Upper lobe of right lung (tissue), 1 donor: ENCODE results near the gene ERAP2. TPM values are rescaled to one million over a fixed set of nuclear protein-coding genes. Genes with fewer than 3 reads are reported as not detected.
A peak's percentile ranks its signal among the peaks of the same experiment; 100 is the strongest.

Experiments used
- ATAC-seq: fragments of 200-7000 bp; cut with Tn5 transposase; one replicate; pipeline ENCODE4 v1.9.1; 2020; ENCODE audit warnings: mild to moderate bottlenecking, moderate library complexity
- DNase-seq: peaks from one replicate; pipeline ENCODE4 v3.0.0-alpha.2; 2020
- H3K27ac ChIP-seq: fragments of 200-600 bp; one replicate; pipeline ENCODE4 v1.8.0; 2022
- H3K27me3 ChIP-seq: fragments of 200-600 bp; one replicate; pipeline ENCODE4 v1.8.0; 2022; ENCODE audit warnings: mild to moderate bottlenecking
- H3K36me3 ChIP-seq: fragments of 200-600 bp; one replicate; pipeline ENCODE4 v1.8.0; 2022
- H3K4me1 ChIP-seq: fragments of 200-600 bp; one replicate; pipeline ENCODE4 v1.8.0; 2022
- H3K4me3 ChIP-seq: fragments of 200-600 bp; one replicate; pipeline ENCODE4 v1.8.0; 2022; ENCODE audit warnings: mild to moderate bottlenecking
- H3K9me3 ChIP-seq: fragments of 200-600 bp; one replicate; pipeline ENCODE4 v1.8.0; 2022
- CTCF ChIP-seq: fragments of 200-600 bp; IDR thresholded peaks from one replicate; pipeline ENCODE4 v1.8.0; 2022; ENCODE audit warnings: antibody characterized with exemption
- intact Hi-C: fragments of 100-400 bp; cut with DNase I; formaldehyde crosslinking; loops from one replicate; pipeline ENCODE4 v1.11.0; 2022
- total RNA-seq: library from RNA; stranded (reverse); fragmentation: NEBNext Ultra II Directional; extraction: Animal tissue kit (Norgen Biotek cat#: 25700); gene quantifications from one replicate; pipeline ENCODE4 v1.2.1, GENCODE V29; 2021
- donor health status: DM: no; HTN: yes; CAD: no; lungs with severe emphysema.

ERAP2 gene
- total RNA-seq, 1 donor from 2014 or later: 26.9 TPM

GRCh38 chr5:96896276-96896675, 20.0 kb downstream of the ERAP2 start:
- Histone ChIP-seq H3K27me3 (no peaks in the 10 kb centered on the region), H3K9me3 (no peaks in the 10 kb centered on the region), H3K4me3 (no peak overlapping the region), H3K27ac (no peak overlapping the region), H3K4me1 (no peaks in the 10 kb centered on the region), H3K36me3 (peaks cover 77% of the 10 kb centered on the region)
- DNase-seq (no peak), ATAC-seq (no peak)
- intact Hi-C loops: no loop called here
- TF ChIP-seq CTCF: no peak

- H3K27me3 ChIP-seq: no peaks in the 10 kb centered on the region
- no peaks in the 10 kb centered on the region for H3K4me1 ChIP-seq
- no peak overlapping the region for H3K4me3 ChIP-seq
- H3K27ac ChIP-seq: no peak overlapping the region
- peaks cover 79% of the 10 kb centered on the region for H3K36me3 ChIP-seq
- TF ChIP-seq CTCF: no peak
- no peaks in the 10 kb centered on the region for H3K9me3 ChIP-seq
- intact Hi-C loops: no loop called here
- ATAC-seq (peak; percentile 80), DNase-seq (no peak)
Measured at GRCh38 chr5:96896806-96897205, 20.5 kb downstream of the ERAP2 start.

GRCh38 chr5:96901384-96901783, 25.1 kb downstream of the ERAP2 start:
- intact Hi-C loops: no loop called here
- ATAC-seq: no peak
- H3K4me1 ChIP-seq: no peaks in the 10 kb centered on the region
- no peak for DNase-seq
- no peaks in the 10 kb centered on the region for H3K27me3 ChIP-seq
- no peak for TF ChIP-seq CTCF
- H3K9me3 ChIP-seq: no peaks in the 10 kb centered on the region
- H3K36me3 ChIP-seq: peaks cover 62% of the 10 kb centered on the region
- no peak overlapping the region for H3K4me3 ChIP-seq
- no peak overlapping the region for H3K27ac ChIP-seq

GRCh38 chr5:96901841-96902240, 25.5 kb downstream of the ERAP2 start:
- TF ChIP-seq CTCF: no peak
- no peaks in the 10 kb centered on the region for H3K9me3 ChIP-seq
- peaks cover 58% of the 10 kb centered on the region for H3K36me3 ChIP-seq
- H3K27me3 ChIP-seq: no peaks in the 10 kb centered on the region
- no peak overlapping the region for H3K27ac ChIP-seq
- intact Hi-C loops: no loop called here
- no peaks in the 10 kb centered on the region for H3K4me1 ChIP-seq
- ATAC-seq: no peak
- no peak overlapping the region for H3K4me3 ChIP-seq
- DNase-seq: no peak

- no peaks in the 10 kb centered on the region for H3K9me3 ChIP-seq
- no peak overlapping the region for H3K4me3 ChIP-seq
- intact Hi-C loops: no loop called here
- H3K27me3 ChIP-seq: no peaks in the 10 kb centered on the region
- TF ChIP-seq CTCF: no peak
- H3K4me1 ChIP-seq: no peaks in the 10 kb centered on the region
- no peak overlapping the region for H3K27ac ChIP-seq
- DNase-seq (no peak), ATAC-seq (no peak)
- peaks cover 48% of the 10 kb centered on the region for H3K36me3 ChIP-seq
Measured at GRCh38 chr5:96902876-96903275, 26.6 kb downstream of the ERAP2 start.

- Histone ChIP-seq H3K4me3 (no peak overlapping the region), H3K27ac (no peak overlapping the region), H3K9me3 (no peaks in the 10 kb centered on the region), H3K36me3 (peaks cover 44% of the 10 kb centered on the region), H3K4me1 (no peaks in the 10 kb centered on the region), H3K27me3 (no peaks in the 10 kb centered on the region)
- DNase-seq (no peak), ATAC-seq (no peak)
- TF ChIP-seq CTCF: no peak
- intact Hi-C loops: no loop called here
Measured at GRCh38 chr5:96903300-96903699, 27.0 kb downstream of the ERAP2 start.
